Measurements from ENCODE around the gene FAM149B1.

The FAM149B1 gene

GRCh38 chr10:73174148-73174925 is 6.4 kb downstream of the FAM149B1 start:
- no peak for DNase-seq (ENCODE audit: low spot score)

DNA sequence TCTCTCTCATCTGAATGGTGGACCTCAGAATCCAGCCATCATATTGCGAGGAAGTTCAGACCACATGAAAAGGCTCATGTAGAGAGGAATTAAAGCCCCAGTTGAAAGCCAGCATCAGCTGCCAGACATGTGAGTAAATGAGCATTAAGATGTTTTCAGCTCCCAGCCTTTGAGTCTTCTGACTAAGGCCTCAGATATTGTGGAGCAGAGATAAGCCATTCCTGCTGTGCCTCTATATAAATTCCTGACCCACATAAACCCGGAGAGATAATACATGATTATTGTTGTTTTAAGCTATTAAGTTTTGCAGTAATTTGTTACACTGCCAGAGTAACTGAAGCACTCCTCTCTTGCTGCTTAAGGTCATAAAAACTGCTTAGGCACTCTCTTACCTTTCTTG is 14.6 kb downstream of the FAM149B1 start:
- no peak for DNase-seq (ENCODE audit: low spot score)

- no peak for DNase-seq (ENCODE audit: low spot score)
Measured at GRCh38 chr10:73183667-73184281, 15.9 kb downstream of the FAM149B1 start.

DNA sequence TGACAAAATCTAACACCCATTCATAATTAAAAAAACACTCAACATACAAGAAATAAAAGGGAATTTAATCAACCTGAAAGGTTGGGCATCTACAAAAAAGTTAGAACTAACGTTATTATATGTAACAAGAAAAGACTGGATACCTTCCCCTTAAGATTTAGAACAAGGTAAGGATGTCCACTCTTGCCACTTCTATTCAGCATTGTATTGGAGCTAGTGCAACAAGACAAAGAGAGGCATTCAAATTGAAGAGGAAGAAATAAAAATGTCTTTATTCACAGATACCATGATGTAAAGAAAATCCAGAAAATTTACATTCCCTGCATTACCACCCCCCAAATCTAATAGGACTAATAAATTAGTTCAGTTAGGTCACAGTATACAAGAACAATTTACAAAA is 18.3 kb downstream of the FAM149B1 start:
- DNase-seq (ENCODE audit: low spot score), result no peak

DNA sequence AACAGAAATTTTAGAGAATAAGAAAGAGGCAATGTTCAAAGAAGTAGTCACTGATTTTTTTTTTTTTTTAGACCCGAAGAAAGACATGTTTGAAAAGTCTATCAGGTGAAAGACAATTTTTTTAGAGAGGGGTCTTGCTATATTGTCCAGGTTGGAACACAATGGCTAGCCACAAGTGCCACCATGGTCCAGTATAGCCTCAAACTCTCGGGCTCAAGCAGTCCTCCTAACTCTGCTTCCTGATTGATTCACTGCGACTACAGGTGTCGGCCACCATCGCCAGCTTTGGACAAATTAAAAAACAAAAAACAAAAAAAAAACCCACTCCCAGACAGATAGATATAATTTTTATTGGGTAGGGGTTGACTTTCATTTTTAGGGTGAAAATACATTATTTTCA is 22.3 kb downstream of the FAM149B1 start:
- no peak for DNase-seq (ENCODE audit: low spot score)

GRCh38 chr10:73205081-73205480 is 37.2 kb downstream of the FAM149B1 start:
- DNase-seq (ENCODE audit: low spot score), result no peak

DNA sequence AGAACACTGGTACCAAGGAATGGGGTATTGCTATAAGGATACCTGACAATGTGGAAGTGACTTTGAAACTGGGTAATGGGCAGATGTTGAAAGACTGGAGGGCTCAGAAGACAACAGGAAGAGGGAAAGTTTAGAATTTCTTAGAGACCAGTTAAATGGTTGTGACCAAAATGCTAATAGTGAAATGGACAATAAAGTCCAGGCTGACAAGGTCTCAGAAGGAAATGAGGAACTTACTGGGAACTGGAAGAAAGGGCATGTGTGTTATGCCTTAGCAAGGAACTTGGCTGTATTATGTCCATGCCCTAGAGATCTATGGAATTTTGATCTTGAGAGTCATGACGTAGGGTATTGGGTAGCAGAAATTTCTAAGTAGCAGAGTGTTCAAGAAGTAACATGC is 38.0 kb downstream of the FAM149B1 start:
- no peak for DNase-seq (ENCODE audit: low spot score)

DNA sequence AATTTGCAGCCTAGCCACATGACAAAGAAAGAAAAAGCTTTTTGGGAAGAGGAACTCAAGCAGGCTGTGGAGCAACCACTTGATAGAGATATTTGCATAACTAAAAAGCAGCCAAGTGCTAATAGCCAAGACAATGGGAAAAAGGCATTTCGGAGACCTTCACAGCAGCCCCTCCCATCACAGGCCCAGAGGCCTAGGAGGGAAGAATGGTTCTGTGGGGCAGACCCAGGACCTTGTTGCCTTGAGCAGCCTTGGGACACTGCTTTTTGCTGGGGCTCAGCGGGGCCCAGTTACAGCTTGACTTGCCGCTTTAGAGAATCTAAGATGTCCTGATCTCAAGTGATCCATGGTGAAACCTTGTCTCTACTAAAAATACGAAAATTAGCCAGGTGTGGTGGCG is 38.5 kb downstream of the FAM149B1 start:
- DNase-seq (ENCODE audit: low spot score), result no peak

GRCh38 chr10:73207883-73208282 is 40.0 kb downstream of the FAM149B1 start:
- DNase-seq (ENCODE audit: low spot score), result no peak

GRCh38 chr10:73209705-73210104 is 41.8 kb downstream of the FAM149B1 start:
- peak; percentile 29 for DNase-seq (ENCODE audit: low spot score)

- DNase-seq (ENCODE audit: low spot score), result no peak
Measured at GRCh38 chr10:73210395-73211105, 42.6 kb downstream of the FAM149B1 start.

GRCh38 chr10:73211106-73211811 is 43.3 kb downstream of the FAM149B1 start:
- DNase-seq (ENCODE audit: low spot score), result no peak

- no peak for DNase-seq (ENCODE audit: low spot score)
Measured at GRCh38 chr10:73215749-73216148, 47.8 kb downstream of the FAM149B1 start.

DNA sequence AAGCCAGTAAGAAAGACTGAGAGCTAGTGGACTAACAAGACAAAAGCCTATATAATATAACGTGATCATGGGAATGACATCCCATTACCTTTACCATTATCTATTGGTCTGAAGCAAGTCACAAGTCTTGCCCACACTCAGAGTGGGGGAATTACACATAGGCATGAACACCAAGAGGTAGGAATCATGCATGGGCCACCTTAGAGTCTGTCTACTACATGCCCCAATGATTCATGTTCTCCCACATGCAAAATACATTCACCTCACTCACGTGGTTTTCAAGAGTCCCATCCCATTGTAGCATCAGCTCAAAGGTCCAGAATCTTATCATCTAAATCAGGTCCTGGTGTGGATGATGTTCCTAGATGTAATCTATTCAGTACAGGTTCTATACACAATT is 49.7 kb downstream of the FAM149B1 start:
- DNase-seq (ENCODE audit: low spot score), result no peak

- peak; percentile 36 for DNase-seq (ENCODE audit: low spot score)
Measured at GRCh38 chr10:73218431-73219191, 50.7 kb downstream of the FAM149B1 start.

DNA sequence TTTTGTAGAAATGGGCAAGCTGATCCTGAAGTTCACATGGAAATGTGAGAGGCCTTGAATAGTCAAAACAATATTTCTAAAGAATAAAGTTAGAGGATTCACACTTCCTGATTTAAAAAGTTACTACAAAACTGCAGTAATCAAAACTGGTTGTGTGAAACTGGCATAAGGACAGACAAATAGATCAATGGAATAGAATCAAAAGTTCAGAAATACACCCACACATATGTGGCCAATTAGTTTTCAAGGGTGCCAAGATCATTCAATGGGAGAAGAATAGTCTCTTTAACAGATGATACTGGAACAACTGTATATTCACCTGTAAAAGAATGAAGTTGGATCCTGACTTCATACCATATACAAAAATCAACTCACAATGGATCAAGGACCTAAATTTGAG is 51.5 kb downstream of the FAM149B1 start:
- no peak for DNase-seq (ENCODE audit: low spot score)

DNA sequence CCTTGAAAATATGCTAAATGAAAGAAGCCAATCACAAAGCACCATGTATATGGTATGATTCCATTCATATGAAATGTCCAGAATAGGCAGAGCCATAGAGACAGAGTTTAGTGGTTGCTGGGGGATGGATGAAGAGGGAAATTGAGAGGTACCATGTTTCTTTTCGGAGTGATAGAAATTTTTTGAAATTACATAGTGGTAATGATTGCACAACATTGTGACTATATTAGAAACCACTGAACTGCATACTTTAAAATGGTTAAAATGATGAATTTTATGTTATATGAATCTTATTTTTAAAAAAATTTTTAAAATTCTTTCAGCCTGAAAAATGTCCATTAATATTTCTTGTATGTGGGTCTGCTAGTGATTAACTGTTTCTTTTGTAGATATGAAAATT is 53.1 kb downstream of the FAM149B1 start:
- no peak for DNase-seq (ENCODE audit: low spot score)

DNA sequence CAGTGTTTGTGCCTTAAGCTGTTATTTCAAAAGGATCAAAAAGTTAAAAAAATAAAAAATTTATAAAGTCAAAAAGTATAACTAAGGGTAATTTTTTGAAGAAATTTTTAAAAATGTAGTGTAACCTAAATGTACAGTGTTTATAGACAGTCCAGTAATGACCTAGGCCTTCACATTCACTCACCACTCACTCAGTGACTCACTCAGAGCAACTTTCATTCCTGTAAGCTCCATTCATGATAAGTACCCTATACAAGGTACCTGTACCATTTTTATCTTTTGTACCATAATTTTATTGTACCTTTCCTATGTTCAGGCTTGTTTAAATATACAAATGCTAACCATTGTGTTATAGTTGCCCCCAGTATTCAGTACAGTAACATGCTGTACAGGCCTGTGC is 57.6 kb downstream of the FAM149B1 start:
- DNase-seq (ENCODE audit: low spot score), result no peak

- DNase-seq (ENCODE audit: low spot score), result no peak
Measured at GRCh38 chr10:73226663-73227062, 58.7 kb downstream of the FAM149B1 start.

DNA sequence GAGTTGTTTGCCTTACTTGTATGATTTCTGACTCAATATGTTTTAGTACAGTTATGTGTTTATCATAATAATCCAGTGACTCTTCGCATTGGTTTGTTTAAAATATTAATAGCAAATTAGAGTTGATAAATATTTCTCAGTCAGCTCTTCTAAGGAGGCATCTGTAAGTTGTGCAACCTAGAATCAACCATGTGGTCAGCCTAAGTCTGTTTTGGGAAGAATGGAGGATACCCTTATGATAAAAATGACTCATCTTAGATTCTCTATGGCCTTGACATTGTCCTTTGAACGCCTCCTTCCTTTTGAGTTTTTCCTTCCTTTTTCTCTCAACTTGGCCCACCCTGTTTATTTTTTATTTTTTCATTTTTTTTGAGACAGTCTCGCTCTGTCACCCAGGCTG is 60.3 kb downstream of the FAM149B1 start:
- no peak for DNase-seq (ENCODE audit: low spot score)

GRCh38 chr10:73229567-73229966 is 61.6 kb downstream of the FAM149B1 start:
- no peak for DNase-seq (ENCODE audit: low spot score)

DNA sequence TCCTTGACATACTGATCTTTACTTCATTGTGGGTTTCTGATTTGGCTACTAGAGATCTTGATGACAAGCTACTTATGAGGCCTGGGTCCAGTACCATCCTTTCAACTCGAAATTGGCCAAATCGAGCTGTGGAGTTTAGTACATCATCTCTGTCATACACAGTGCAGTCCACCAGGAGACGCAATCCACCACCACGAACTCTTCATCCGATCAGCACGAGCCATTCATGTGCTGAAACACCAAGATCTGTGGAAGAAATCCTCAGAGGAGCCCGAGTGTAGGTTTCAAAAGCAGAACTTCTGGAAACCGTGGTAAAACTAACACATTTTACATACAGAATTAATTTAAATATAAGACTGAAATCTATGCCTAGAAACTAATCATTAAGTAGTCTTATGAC is 65.0 kb downstream of the FAM149B1 start:
- no peak for DNase-seq (ENCODE audit: low spot score)
